GM19035 (cell line): ENCODE data around the gene MYO1H.
"Not testable (repeated sequence)": the region's sequence is repeated elsewhere in the genome, so short reads cannot be mapped to it uniquely, and the experiment has no call there.

Experiments used
- ATAC-seq: cut with Tn5 transposase; IDR thresholded peaks from one replicate; pipeline ENCODE4 v1.9.1; 2021; ENCODE audit not compliant: unreplicated experiment

The MYO1H gene

GRCh38 chr12:109466305-109466704, 118.6 kb downstream of the MYO1H start:
- no peak for ATAC-seq

- no peak for ATAC-seq
Observed at GRCh38 chr12:109466821-109467220, 119.1 kb downstream of the MYO1H start.

- no peak for ATAC-seq
Observed at GRCh38 chr12:109467978-109468676, 120.4 kb downstream of the MYO1H start.

GRCh38 chr12:109469517-109469916, 121.8 kb downstream of the MYO1H start:
- no peak for ATAC-seq

GRCh38 chr12:109473006-109473405, 125.3 kb downstream of the MYO1H start:
- ATAC-seq: no peak

- ATAC-seq: not testable (repeated sequence)
Observed at GRCh38 chr12:109473526-109474270, 126.0 kb downstream of the MYO1H start.

GRCh38 chr12:109475121-109475520, 127.4 kb downstream of the MYO1H start:
- ATAC-seq: no peak

- no peak for ATAC-seq
Observed at GRCh38 chr12:109475993-109476806, 128.5 kb downstream of the MYO1H start.

- no peak for ATAC-seq
Observed at GRCh38 chr12:109476807-109477184, 129.1 kb downstream of the MYO1H start.

- ATAC-seq: peak; percentile 93
Observed at GRCh38 chr12:109477185-109477962, 129.7 kb downstream of the MYO1H start, which contains the start of the genes KCTD10 and UBE3B. Gene KCTD10, minus strand, starts transcription at chr12:109477300. Its CDS starts 38 bp downstream, at chr12:109477262. Gene UBE3B, plus strand, starts transcription at chr12:109477634. Its CDS starts 5,918 bp downstream, at chr12:109483552.

GRCh38 chr12:109477963-109478315, 130.2 kb downstream of the MYO1H start:
- no peak for ATAC-seq

- ATAC-seq: no peak
Observed at GRCh38 chr12:109479761-109480160, 132.1 kb downstream of the MYO1H start.

GRCh38 chr12:109480356-109480755, 132.7 kb downstream of the MYO1H start:
- no peak for ATAC-seq

- ATAC-seq: no peak
Observed at GRCh38 chr12:109481863-109482262, 134.2 kb downstream of the MYO1H start.

- no peak for ATAC-seq
Observed at GRCh38 chr12:109482491-109482890, 134.8 kb downstream of the MYO1H start.

- no peak for ATAC-seq
Observed at GRCh38 chr12:109482894-109483293, 135.2 kb downstream of the MYO1H start.

GRCh38 chr12:109483346-109483745, 135.6 kb downstream of the MYO1H start:
- no peak for ATAC-seq

GRCh38 chr12:109485201-109485600, 137.5 kb downstream of the MYO1H start:
- no peak for ATAC-seq

GRCh38 chr12:109487181-109488050, 139.7 kb downstream of the MYO1H start:
- ATAC-seq: no peak
